ENCODE results near the gene TP53I13. TPM values are rescaled to one million over a fixed set of nuclear protein-coding genes. Genes with fewer than 3 reads are reported as not detected.
A peak's percentile ranks its signal among the peaks of the same experiment; 100 is the strongest.

The TP53I13 gene
- polyA plus RNA-seq, 3 donors from 2014 or later, result 41.6 to 50.5 (median 47.0) TPM

DNA sequence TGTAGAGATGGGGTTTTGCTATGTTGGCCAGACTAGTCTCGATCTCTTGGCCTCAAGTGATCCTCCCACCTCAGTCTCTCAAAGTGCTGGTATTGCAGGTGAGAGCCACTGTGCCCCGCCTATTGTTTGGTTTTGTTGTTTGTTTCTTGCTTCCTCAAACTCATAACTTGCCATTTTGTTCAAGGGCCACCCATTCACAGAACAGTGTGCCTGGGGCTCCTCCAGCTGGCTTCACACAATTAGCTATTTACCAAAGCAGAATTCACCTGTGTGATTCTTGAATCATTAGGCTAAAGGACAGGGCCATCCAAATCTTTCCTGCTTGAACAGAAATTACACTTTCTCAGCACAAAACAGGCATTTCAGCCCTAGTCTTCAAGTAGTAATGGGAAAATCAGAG, 8.9 kb upstream of the TP53I13 start:
- DNase-seq, result no peak
- H3K4me1 Mint-ChIP-seq, result peaks cover 63 to 79% of the 10 kb centered on the region in 2 donors
- H3K9me3 Mint-ChIP-seq, result no peaks in the 10 kb centered on the region
- no peak overlapping the region for H3K4me3 Mint-ChIP-seq
- H3K27ac Mint-ChIP-seq, result peak overlapping the region; percentile 45 to 98 (median 74)
- peaks cover 1 to 13% (median 4%) of the 10 kb centered on the region in 3 donors for H3K27me3 Mint-ChIP-seq (ENCODE audit: low read depth in 3 of 3)
- peaks cover 9 to 12% (median 12%) of the 10 kb centered on the region in 3 donors for H3K36me3 Mint-ChIP-seq

DNA sequence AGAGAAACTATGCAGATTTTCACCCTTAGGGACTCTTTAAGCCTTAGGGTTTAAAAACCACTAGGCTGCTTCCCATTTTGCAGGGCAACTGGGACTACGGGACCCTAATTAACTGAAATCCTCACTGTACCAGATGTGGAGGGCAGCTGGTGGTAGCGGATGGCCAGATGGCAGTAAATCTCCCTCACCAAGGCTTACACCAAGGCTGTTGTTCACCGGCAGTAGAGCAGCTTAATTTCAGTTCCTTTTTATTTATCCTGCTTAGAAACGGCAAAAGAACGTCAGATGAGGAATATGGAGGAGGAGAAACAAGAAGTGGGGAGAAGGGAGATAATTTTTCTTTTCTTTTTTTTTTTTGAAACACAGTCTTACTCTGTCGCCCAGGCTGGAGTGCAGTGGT, 8.2 kb upstream of the TP53I13 start:
- peak overlapping the region; percentile 68 to 98 (median 86) for H3K27ac Mint-ChIP-seq
- peaks cover 9 to 12% (median 12%) of the 10 kb centered on the region in 3 donors for H3K36me3 Mint-ChIP-seq
- no peaks in the 10 kb centered on the region for H3K9me3 Mint-ChIP-seq
- no peak for DNase-seq
- peak overlapping the region in 2 of 5 donors; percentile 35 to 38 for H3K4me3 Mint-ChIP-seq
- H3K4me1 Mint-ChIP-seq, result peaks cover 68 to 80% of the 10 kb centered on the region in 2 donors
- H3K27me3 Mint-ChIP-seq (ENCODE audit: low read depth in 3 of 3), result peaks cover 1 to 13% (median 4%) of the 10 kb centered on the region in 3 donors

DNA sequence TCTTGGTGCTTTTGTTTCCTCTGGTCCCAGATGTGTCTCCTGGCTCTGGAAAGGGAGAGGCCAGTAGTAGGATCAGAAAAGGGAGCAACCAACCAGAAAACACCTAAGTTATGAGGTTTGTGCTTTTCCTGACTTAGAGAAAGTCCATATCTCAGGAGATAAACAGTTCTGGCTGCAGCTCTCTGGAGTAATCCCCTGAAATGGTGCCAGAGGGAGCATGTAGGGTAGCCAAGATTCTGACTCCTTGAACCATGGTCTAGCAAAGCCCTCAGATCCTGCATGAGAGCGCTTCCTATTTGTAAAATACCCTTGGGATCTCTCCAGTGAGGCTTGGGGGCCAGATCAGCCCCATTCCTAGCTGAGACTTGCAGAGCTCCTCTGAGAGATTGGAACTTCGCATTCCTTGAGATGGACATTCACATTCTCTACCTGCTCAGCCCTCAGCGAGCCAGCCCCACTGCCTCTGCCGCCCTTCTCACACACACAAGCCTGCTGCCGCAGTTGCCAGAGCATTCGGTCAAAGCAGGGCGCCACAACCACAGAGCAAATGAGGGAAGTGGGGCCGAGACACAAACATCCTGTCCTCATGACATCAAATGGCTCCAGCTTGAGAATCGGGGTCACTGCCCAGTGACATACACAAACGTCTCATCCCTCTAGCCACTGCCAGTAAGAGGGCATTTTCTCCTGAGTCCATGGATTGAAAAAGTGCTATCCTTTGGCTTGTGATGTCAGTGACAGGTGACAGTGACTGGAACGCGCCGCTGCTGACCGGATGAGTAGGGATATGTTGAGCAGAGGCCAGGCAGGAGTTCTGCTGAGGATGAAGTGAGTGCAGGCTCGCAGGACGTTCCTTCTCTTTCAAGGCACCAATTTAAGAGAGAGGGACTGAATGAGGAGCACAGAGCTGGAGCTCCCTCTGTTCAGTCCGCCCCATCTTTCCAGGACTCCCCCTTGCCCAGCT, 6.7 kb upstream of the TP53I13 start:
- H3K36me3 Mint-ChIP-seq, result peaks cover 9 to 12% (median 12%) of the 10 kb centered on the region in 3 donors
- peak overlapping the region; percentile 82 to 88 (median 84) for H3K4me3 Mint-ChIP-seq
- no peaks in the 10 kb centered on the region for H3K9me3 Mint-ChIP-seq
- DNase-seq, result peak; percentile 75 to 78 (median 78)
- peaks cover 70 to 77% of the 10 kb centered on the region in 2 donors for H3K4me1 Mint-ChIP-seq
- H3K27ac Mint-ChIP-seq, result peak overlapping the region; percentile 93 to 100 (median 98)
- peaks cover 4 to 16% (median 11%) of the 10 kb centered on the region in 3 donors for H3K27me3 Mint-ChIP-seq (ENCODE audit: low read depth in 3 of 3)

DNA sequence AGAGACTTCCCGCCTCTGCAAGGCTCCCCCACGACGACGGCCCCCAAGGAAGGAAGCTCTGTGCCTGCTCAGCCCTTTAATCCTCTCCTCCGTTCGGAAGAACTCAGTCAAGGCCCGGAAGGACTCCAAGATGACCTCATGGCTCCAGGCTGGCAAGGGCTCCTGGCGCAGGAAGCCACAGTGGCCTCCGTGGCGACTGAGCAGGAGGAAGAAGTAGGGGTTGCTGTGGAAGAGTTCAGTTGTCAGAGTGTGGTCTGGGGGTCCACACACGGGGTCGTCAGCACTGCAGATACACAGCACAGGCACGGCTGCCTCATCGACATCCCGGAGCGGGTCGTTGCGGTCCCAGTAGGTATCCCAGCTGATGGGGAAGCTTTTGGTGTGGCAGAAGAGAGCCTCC, 5.9 kb upstream of the TP53I13 start:
- Mint-ChIP-seq H3K36me3 (peaks cover 9 to 12% (median 12%) of the 10 kb centered on the region in 3 donors), H3K4me3 (peak overlapping the region; percentile 82 to 88 (median 84)), H3K4me1 (peaks cover 62 to 70% of the 10 kb centered on the region in 2 donors), H3K9me3 (no peaks in the 10 kb centered on the region), H3K27me3 (ENCODE audit: low read depth in 3 of 3) (peaks cover 4 to 16% (median 13%) of the 10 kb centered on the region in 3 donors), H3K27ac (peak overlapping the region; percentile 93 to 100 (median 98))
- DNase-seq, result no peak

DNA sequence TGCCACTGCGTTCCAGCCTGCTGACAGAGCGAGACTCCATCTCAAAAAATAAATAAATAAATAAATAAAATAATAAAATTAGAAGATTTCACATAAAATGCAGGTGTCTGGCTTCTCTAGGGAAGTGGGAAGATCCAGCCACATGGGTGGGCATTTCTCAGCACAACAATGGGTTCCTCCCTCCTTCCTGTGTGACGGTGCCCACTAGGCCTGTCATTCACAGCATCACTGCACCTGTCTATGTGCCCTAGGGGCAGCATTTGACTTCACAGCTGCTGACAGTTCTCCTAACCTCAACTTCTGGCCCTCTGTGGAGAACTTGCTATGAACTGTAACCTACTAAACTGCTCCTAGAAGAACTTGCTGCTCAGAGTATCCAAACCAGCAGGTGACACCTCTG, 4.7 kb upstream of the TP53I13 start:
- peak overlapping the region; percentile 88 to 95 (median 89) for H3K27ac Mint-ChIP-seq
- H3K4me1 Mint-ChIP-seq, result peaks cover 55 to 61% of the 10 kb centered on the region in 2 donors
- DNase-seq, result peak; percentile 44 to 54 (median 49)
- no peaks in the 10 kb centered on the region for H3K9me3 Mint-ChIP-seq
- H3K4me3 Mint-ChIP-seq, result peak overlapping the region; percentile 69 to 80 (median 72)
- peaks cover 9 to 12% (median 12%) of the 10 kb centered on the region in 3 donors for H3K36me3 Mint-ChIP-seq
- peaks cover 4 to 23% (median 18%) of the 10 kb centered on the region in 3 donors for H3K27me3 Mint-ChIP-seq (ENCODE audit: low read depth in 3 of 3)

DNA sequence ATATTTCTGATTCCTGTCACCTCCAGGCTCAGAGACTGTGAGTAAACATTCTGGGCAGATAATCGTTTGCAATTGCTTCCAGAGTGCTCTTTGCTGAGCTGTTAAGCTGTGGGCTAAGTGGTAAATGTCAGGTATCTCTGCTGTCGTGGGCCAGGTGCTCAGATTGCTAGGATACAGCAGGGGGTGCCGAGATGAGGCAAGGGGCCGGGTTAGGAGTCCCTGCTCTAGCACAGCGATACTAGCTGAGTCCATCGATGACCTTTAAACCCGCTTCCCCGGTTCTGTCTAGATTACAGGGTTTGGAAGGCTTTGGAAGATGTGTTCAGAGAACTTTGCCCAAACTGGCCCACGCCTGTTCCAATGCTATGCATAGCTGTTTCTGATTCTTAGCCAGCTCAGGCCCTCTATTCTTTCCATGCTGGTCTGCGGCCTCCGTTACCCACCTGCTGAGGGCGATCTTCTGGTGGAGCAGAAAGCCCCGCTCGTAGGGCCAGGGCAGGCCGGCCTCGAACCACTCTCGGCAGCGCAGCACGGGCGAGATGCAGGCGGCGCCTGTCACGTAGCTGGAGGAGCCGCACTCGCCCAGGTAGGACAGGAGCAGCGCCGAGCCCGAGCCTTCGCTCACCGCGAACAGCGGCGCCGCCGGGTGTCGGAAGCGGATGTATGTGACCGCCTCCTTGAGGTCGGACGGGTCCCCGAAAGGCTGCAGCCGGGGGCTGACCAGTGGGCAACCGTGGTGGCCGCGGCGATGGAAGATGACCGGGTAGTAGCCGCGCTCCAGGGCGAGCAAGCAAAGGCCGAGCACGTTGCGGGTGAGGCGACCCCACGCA, 2.6 kb upstream of the TP53I13 start:
- peaks cover 53 to 56% of the 10 kb centered on the region in 2 donors for H3K4me1 Mint-ChIP-seq
- peak; percentile 62 to 66 (median 66) for DNase-seq
- H3K9me3 Mint-ChIP-seq, result no peaks in the 10 kb centered on the region
- H3K4me3 Mint-ChIP-seq, result peak overlapping the region; percentile 92 to 96 (median 94)
- peaks cover 9 to 23% (median 20%) of the 10 kb centered on the region in 3 donors for H3K27me3 Mint-ChIP-seq (ENCODE audit: low read depth in 3 of 3)
- H3K27ac Mint-ChIP-seq, result peak overlapping the region; percentile 89 to 95 (median 93)
- H3K36me3 Mint-ChIP-seq, result peaks cover 6 to 9% (median 6%) of the 10 kb centered on the region in 3 donors

DNA sequence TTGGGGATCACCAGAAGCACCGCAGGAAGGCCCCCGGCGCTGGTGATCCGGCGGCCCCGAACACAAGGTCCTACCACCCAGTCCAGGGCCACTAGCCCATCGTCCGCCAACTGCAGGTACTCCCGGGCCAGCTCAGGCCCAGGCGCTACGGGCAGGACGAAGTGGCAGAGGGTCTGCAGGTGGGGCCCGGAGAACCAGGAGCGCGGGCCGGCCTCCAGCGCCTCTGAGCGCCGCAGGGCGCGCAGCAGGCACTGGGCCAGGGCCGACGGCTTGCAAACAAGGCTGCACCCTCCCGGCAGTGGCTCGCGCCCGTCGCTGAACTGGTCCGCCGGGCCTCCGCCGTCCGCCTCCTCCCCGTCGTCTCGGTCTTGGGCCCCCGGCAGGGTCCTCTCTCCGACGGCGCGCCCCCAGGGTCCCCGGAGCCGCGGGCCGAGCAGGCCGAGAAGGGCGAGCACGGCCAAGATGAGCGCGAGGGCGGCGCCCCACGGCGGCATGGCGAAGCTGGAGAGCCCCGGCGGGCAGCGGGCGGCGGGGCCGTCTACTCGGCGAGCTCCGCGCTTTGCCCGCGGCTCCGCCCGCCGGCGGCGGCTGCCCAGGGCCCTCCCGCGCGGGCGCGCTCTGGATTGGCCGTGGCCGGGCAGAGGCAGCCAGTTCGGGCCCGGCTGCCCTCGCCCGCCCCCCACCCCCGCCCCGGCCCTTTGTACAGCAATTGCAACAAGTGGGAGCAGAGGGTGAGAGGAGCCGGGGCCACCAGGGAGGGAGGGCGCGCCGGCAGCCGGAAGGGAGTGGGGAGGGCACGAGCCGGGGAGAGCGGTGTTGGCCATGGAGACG, 1.8 kb upstream of the TP53I13 start, which contains the start of gene ABHD15:
Gene ABHD15, minus strand, starts transcription at position 565 of the 831 bp plus-strand sequence. Its CDS starts 71 bp downstream, at position 494.
- Mint-ChIP-seq H3K9me3 (no peaks in the 10 kb centered on the region), H3K4me1 (peaks cover 45 to 53% of the 10 kb centered on the region in 2 donors), H3K27me3 (ENCODE audit: low read depth in 3 of 3) (peaks cover 9 to 25% (median 20%) of the 10 kb centered on the region in 3 donors), H3K27ac (peak within 1 kb of the TSS; percentile 92 to 98 (median 96)), H3K4me3 (peak within 1 kb of the TSS; percentile 92 to 99 (median 98)), H3K36me3 (peaks cover 5 to 9% (median 6%) of the 10 kb centered on the region in 3 donors)
- peak; percentile 76 to 77 (median 77) for DNase-seq

DNA sequence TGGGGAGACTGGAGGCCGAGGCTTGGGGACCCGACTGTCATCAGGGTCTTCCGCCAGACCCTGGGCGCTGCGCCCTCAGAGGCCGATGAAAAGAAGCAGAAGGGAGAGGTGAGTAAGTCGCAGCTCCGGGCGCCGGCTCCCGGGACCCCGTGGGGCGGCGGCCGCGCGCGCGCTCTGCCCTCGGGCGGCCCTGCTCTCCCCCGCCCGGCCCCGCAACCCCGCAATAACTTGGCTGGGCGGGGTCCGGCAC, 1.3 kb upstream of the TP53I13 start:
- no peaks in the 10 kb centered on the region for H3K9me3 Mint-ChIP-seq
- DNase-seq, result no peak
- peak overlapping the region; percentile 75 to 96 (median 90) for H3K27ac Mint-ChIP-seq
- H3K4me3 Mint-ChIP-seq, result peak overlapping the region; percentile 91 to 99 (median 98)
- peaks cover 9 to 20% (median 19%) of the 10 kb centered on the region in 3 donors for H3K27me3 Mint-ChIP-seq (ENCODE audit: low read depth in 3 of 3)
- H3K4me1 Mint-ChIP-seq, result peaks cover 39 to 48% of the 10 kb centered on the region in 2 donors
- peaks cover under 1 to 5% (median under 1%) of the 10 kb centered on the region in 3 donors for H3K36me3 Mint-ChIP-seq

DNA sequence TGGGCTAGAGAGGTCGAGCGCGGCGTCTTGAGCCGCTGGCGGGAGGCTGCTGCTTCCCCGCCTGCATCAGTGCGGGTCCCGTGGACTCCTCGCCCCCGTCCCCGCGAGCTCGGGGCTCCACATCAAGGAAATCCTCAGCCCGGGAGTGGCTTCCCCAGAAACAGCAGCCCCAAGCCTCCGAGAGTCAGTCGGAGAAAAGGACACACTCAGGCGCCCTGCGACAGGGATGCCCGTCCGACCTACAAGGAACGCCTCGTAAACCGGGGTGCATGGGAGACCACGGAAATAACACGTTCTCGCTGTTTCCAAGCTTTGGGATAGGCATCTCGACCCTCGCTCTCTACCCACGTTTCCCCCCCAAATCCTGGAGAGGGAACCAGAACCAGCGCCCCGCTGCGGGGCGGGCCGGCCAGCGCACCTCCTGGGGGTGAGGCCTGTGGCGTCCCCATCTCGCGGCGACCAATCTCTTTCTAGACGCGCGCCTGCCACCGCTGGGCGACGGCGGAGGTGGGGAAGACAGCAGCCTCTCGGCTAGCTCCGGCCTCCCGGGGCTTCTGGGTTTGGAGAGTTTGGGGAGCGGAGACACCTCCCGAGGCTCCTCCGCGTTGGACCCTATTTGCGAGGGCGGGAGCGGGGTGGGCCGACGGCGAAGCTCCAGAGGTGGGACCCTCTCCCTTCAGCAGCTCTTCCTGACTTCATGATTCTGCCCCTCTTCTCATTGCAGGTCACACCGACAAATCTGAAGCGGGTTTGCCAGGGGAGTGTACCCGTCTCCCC, 759 bp upstream of the TP53I13 start:
- peak overlapping the region; percentile 92 to 98 (median 96) for H3K27ac Mint-ChIP-seq
- H3K9me3 Mint-ChIP-seq, result no peaks in the 10 kb centered on the region
- peaks cover 9 to 19% (median 19%) of the 10 kb centered on the region in 3 donors for H3K27me3 Mint-ChIP-seq (ENCODE audit: low read depth in 3 of 3)
- peaks cover 34 to 42% of the 10 kb centered on the region in 2 donors for H3K4me1 Mint-ChIP-seq
- peak overlapping the region; percentile 91 to 99 (median 98) for H3K4me3 Mint-ChIP-seq
- DNase-seq, result peak; percentile 75 to 80 (median 78)
- peaks cover 0 to 4% (median 0%) of the 10 kb centered on the region in 3 donors for H3K36me3 Mint-ChIP-seq

DNA sequence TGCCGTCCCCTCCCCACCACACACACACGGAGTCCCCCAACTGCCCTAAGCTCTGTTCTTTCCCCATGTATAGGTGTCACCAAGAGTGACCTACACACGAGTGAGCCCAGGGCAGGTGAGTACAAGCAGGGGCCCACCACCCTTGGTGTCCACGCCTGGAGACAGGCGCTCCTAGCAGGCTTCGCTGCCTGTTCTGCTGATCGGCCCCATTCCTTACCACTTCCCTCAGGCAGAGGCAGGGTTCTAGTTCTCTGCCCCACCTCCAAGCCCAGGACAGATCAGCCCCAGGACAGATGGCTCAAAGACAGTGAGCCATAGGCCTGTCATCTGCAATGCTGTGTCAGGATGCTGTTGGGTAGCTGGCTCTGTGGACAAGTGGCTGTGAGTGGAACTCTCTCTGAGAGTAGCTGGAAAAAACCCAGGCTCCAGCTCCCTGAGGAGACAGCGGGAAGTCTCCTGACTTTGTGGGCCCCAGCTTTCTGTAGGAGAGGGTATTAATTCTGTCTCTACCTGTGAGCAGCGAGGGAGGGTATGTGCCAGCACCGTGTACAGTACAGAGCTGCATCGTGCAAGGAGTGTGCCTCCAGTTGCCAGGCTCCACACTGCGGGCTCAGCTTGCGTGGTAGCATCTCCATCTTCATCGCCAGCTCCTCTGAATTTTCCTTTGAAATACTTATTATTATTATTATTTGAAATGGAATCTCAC, 897 bp downstream of the TP53I13 start:
- Mint-ChIP-seq H3K9me3 (no peaks in the 10 kb centered on the region), H3K27ac (peak overlapping the region; percentile 60 to 85 (median 78)), H3K4me1 (peaks cover 23 to 30% of the 10 kb centered on the region in 2 donors), H3K36me3 (no peaks in the 10 kb centered on the region), H3K27me3 (ENCODE audit: low read depth in 3 of 3) (peaks cover 8 to 17% (median 12%) of the 10 kb centered on the region in 3 donors), H3K4me3 (peak overlapping the region; percentile 75 to 89 (median 85))
- no peak for DNase-seq

DNA sequence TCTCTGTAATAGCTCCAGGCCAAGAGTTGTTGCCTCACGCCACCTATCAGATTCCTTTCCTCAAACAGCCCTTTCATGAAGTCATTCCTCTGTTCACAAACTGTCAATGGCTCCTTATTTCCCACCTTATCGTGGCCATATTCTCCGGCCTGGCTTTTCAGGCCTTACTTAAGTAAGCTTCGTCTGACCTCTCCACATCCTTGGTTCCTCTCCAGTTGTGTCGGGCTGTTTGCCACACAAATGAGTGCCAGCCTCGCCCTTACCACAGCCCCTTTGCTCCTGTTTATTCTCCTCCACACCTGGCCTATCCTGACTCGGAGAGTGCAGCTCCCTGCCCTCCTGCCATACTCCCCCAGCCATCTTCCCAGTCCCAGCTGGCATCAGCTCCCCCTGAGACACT, 2.0 kb downstream of the TP53I13 start:
- peak overlapping the region in 2 of 6 donors; percentile 20 to 75 for H3K27ac Mint-ChIP-seq
- no peaks in the 10 kb centered on the region for H3K36me3 Mint-ChIP-seq
- no peak for DNase-seq
- peaks cover 14 to 21% of the 10 kb centered on the region in 2 donors for H3K4me1 Mint-ChIP-seq
- H3K4me3 Mint-ChIP-seq, result peak overlapping the region; percentile 3 to 59 (median 50)
- H3K27me3 Mint-ChIP-seq (ENCODE audit: low read depth in 3 of 3), result peaks cover 11 to 17% (median 12%) of the 10 kb centered on the region in 3 donors
- no peaks in the 10 kb centered on the region for H3K9me3 Mint-ChIP-seq

All from immature natural killer cell (primary cell).